Skeletal muscle cell (primary cell): Measurements from ENCODE around the gene TBC1D22A.
"Not testable (repeated sequence)": the region's sequence is repeated elsewhere in the genome, so short reads cannot be mapped to it uniquely, and the experiment has no call there.

ENCODE experiments used
- DNase-seq: peaks from one replicate; pipeline ENCODE4 v3.0.0-alpha.2; 2010; ENCODE audit warnings: low read depth
- H3K4me3 ChIP-seq: 2 replicates; pipeline ENCODE4 v1.5.1; 2011; ENCODE audit warnings: low read depth, mild to moderate bottlenecking, control low read depth, low read length, moderate library complexity

Gene TBC1D22A

GRCh38 chr22:47102648-47103047, 340.2 kb downstream of the TBC1D22A start:
- no peak for DNase-seq
- no peak overlapping the region for H3K4me3 ChIP-seq

GRCh38 chr22:47105085-47105484, 342.6 kb downstream of the TBC1D22A start:
- no peak for DNase-seq
- H3K4me3 ChIP-seq: no peak overlapping the region

- no peak overlapping the region for H3K4me3 ChIP-seq
- no peak for DNase-seq
Observed at GRCh38 chr22:47106806-47107205, 344.4 kb downstream of the TBC1D22A start.

GRCh38 chr22:47107431-47107830, 345.0 kb downstream of the TBC1D22A start:
- DNase-seq: peak; percentile 51
- no peak overlapping the region for H3K4me3 ChIP-seq

- no peak for DNase-seq
Observed at GRCh38 chr22:47110817-47111443, 348.5 kb downstream of the TBC1D22A start.

GRCh38 chr22:47111626-47112581, 349.5 kb downstream of the TBC1D22A start:
- no peak overlapping the region for H3K4me3 ChIP-seq
- no peak for DNase-seq

More at GRCh38 chr22:47110817-47111443, 348.5 kb downstream of the TBC1D22A start:
- no peak overlapping the region for H3K4me3 ChIP-seq

GRCh38 chr22:47112582-47112965, 350.1 kb downstream of the TBC1D22A start:
- H3K4me3 ChIP-seq: no peak overlapping the region
- no peak for DNase-seq

GRCh38 chr22:47112994-47113852, 350.8 kb downstream of the TBC1D22A start:
- H3K4me3 ChIP-seq: no peak overlapping the region
- DNase-seq: no peak

GRCh38 chr22:47113853-47114415, 351.5 kb downstream of the TBC1D22A start:
- no peak for DNase-seq
- H3K4me3 ChIP-seq: no peak overlapping the region

- H3K4me3 ChIP-seq: no peak overlapping the region
Observed at GRCh38 chr22:47114813-47115517, 352.5 kb downstream of the TBC1D22A start.

GRCh38 chr22:47115518-47115890, 353.1 kb downstream of the TBC1D22A start:
- no peak overlapping the region for H3K4me3 ChIP-seq

More at GRCh38 chr22:47114813-47115517, 352.5 kb downstream of the TBC1D22A start:
- DNase-seq: no peak

GRCh38 chr22:47115921-47116320, 353.5 kb downstream of the TBC1D22A start:
- no peak for DNase-seq
- no peak overlapping the region for H3K4me3 ChIP-seq

More at GRCh38 chr22:47115518-47115890, 353.1 kb downstream of the TBC1D22A start:
- no peak for DNase-seq

- DNase-seq: no peak
- no peak overlapping the region for H3K4me3 ChIP-seq
Observed at GRCh38 chr22:47116426-47117341, 354.2 kb downstream of the TBC1D22A start.

- not testable (repeated sequence) for DNase-seq, H3K4me3 ChIP-seq
Observed at GRCh38 chr22:47117442-47117841, 355.0 kb downstream of the TBC1D22A start.

- no peak overlapping the region for H3K4me3 ChIP-seq
- no peak for DNase-seq
Observed at GRCh38 chr22:47119181-47119580, 356.7 kb downstream of the TBC1D22A start.

- DNase-seq: no peak
- no peak overlapping the region for H3K4me3 ChIP-seq
Observed at GRCh38 chr22:47120399-47120798, 357.9 kb downstream of the TBC1D22A start.

GRCh38 chr22:47121791-47122190, 359.3 kb downstream of the TBC1D22A start:
- H3K4me3 ChIP-seq: no peak overlapping the region
- no peak for DNase-seq
